ENCODE measurements around the gene PJVK.

The PJVK gene

DNA sequence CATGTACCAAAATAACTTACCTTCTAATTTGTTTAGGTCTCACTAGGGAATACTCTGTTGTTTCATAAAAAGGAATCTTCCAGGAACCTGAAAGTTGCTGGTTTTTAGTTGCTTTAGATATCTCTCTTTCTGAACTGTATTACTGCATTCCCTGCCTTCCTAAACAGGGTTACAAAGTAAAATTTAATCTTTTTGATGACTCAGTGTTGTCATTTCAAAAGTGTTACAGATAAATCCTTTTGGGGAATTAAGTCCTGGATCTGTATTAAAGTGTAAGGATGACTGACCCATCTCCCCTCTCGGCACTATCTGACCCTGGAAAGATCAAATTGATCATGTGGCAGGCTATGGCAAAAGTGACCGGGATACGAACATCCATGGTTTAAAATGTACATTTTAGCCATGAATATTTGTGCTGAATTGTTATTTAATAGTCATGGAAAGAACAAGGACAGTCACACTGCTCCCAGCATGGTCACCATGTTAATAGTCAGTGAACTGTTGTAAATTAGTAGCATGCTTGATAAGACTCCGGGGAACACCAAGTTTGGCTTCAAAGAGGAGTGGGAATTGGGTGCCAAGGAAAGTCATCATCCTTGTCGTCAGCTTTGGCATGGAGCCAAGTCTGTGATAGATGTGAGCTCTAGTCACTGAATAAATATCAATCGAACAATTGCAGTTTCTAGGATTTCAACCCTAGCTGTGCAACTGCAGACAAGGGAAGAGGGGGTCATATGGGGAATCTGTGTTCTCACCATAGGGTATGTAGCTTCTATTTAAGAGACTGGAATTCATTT lies 33.3 kb downstream of the PJVK start:
- Histone ChIP-seq H3K4me3 (replicated peaks; ENCODE audit: insufficient read depth, low read length) (no peak overlapping the region), H3K27ac (replicated peaks) (no peak overlapping the region)
- DNase-seq (ENCODE audit: low read depth in 1 of 2, low spot score in 1 of 2), result no peak

GRCh38 chr2:178485356-178485755 lies 34.2 kb downstream of the PJVK start:
- H3K27ac ChIP-seq (replicated peaks), result no peak overlapping the region
- DNase-seq (ENCODE audit: low read depth in 1 of 2, low spot score in 1 of 2), result no peak
- TF ChIP-seq POLR2AphosphoS5 (IDR thresholded peaks at IDR 0.05; ENCODE audit: low read depth) (no peak), GABPA (IDR thresholded peaks at IDR 0.05; ENCODE audit: low read depth) (no peak), CTCF (IDR thresholded peaks at IDR 0.05; ENCODE audit: insufficient read depth, low read length) (no peak), SPI1 (IDR thresholded peaks at IDR 0.05; ENCODE audit: borderline replicate concordance, low read depth) (no peak), REST (IDR thresholded peaks at IDR 0.05; ENCODE audit: insufficient replicate concordance, low read depth) (no peak)
- H3K27me3 ChIP-seq (ENCODE audit: insufficient read depth, poor library complexity, severe bottlenecking), result no peaks in the 10 kb centered on the region
- no peak overlapping the region for H3K4me3 ChIP-seq (replicated peaks; ENCODE audit: insufficient read depth, low read length)

More for the DNA sequence above, 33.3 kb downstream of the PJVK start:
- H3K27me3 ChIP-seq (ENCODE audit: insufficient read depth, poor library complexity, severe bottlenecking), result no peaks in the 10 kb centered on the region
- no peak for TF ChIP-seq REST (IDR thresholded peaks at IDR 0.05; ENCODE audit: insufficient replicate concordance, low read depth)
- no peak for TF ChIP-seq SPI1 (IDR thresholded peaks at IDR 0.05; ENCODE audit: borderline replicate concordance, low read depth)
- no peak for TF ChIP-seq POLR2AphosphoS5 (IDR thresholded peaks at IDR 0.05; ENCODE audit: low read depth)
- TF ChIP-seq CTCF (IDR thresholded peaks at IDR 0.05; ENCODE audit: insufficient read depth, low read length), result no peak
- no peak for TF ChIP-seq GABPA (IDR thresholded peaks at IDR 0.05; ENCODE audit: low read depth)

DNA sequence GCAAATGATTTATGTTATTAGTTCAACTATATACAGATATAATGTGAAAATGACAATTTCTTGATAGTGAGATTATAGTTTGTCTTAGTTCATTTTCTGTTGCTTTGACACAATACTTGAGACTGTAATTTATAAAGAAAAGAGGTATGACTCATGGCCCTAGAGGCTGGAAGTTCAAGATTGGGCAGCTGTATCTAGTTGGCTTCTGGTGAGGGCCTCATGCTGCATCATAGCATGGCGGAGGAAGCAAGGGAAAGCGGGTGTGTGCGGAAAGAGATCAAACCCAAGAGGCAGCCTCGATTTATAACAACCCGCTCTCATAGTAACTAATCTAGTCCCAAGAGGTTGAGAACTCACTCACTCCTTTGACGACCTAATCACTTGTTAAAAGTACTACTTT lies 40.4 kb downstream of the PJVK start:
- DNase-seq (ENCODE audit: low read depth in 1 of 2, low spot score in 1 of 2), result no peak
- Histone ChIP-seq H3K27me3 (ENCODE audit: insufficient read depth, poor library complexity, severe bottlenecking) (no peaks in the 10 kb centered on the region), H3K27ac (replicated peaks) (no peak overlapping the region), H3K4me3 (replicated peaks; ENCODE audit: insufficient read depth, low read length) (no peak overlapping the region)
- TF ChIP-seq SPI1 (IDR thresholded peaks at IDR 0.05; ENCODE audit: borderline replicate concordance, low read depth) (no peak), CTCF (IDR thresholded peaks at IDR 0.05; ENCODE audit: insufficient read depth, low read length) (no peak), REST (IDR thresholded peaks at IDR 0.05; ENCODE audit: insufficient replicate concordance, low read depth) (no peak), GABPA (IDR thresholded peaks at IDR 0.05; ENCODE audit: low read depth) (no peak), POLR2AphosphoS5 (IDR thresholded peaks at IDR 0.05; ENCODE audit: low read depth) (no peak)

All from HL-60 (cell line).